Measurements from ENCODE around the gene LRBA.

LRBA gene

GRCh38 chr4:150369434-150370380, 645.4 kb downstream of the LRBA start:
- Histone ChIP-seq H3K27ac (ENCODE audit: low read depth, low read length) (peak overlapping the region; percentile 58), H3K36me3 (ENCODE audit: insufficient read depth, low read length) (no peaks in the 10 kb centered on the region), H3K9me3 (ENCODE audit: low read length) (no peaks in the 10 kb centered on the region), H3K4me3 (ENCODE audit: low read depth in 1 of 2, low read length in 2 of 2) (no peak overlapping the region), H3K27me3 (ENCODE audit: control insufficient read depth in 1 of 2, insufficient read depth in 2 of 2, low read length in 2 of 2) (no peaks in the 10 kb centered on the region), H3K4me1 (ENCODE audit: insufficient read depth, low read length) (peaks cover 20% of the 10 kb centered on the region), H3K9ac (ENCODE audit: low read length) (no peak overlapping the region)

- no peaks in the 10 kb centered on the region for H3K27me3 ChIP-seq (ENCODE audit: control insufficient read depth in 1 of 2, insufficient read depth in 2 of 2, low read length in 2 of 2)
- H3K4me3 ChIP-seq (ENCODE audit: low read depth in 1 of 2, low read length in 2 of 2): no peak overlapping the region
- no peak overlapping the region for H3K9ac ChIP-seq (ENCODE audit: low read length)
- H3K27ac ChIP-seq (ENCODE audit: low read depth, low read length): peak overlapping the region; percentile 60
- H3K9me3 ChIP-seq (ENCODE audit: low read length): no peaks in the 10 kb centered on the region
- H3K36me3 ChIP-seq (ENCODE audit: insufficient read depth, low read length): no peaks in the 10 kb centered on the region
- peaks cover 20% of the 10 kb centered on the region for H3K4me1 ChIP-seq (ENCODE audit: insufficient read depth, low read length)
Observed at GRCh38 chr4:150368667-150369066, 646.4 kb downstream of the LRBA start.

DNA sequence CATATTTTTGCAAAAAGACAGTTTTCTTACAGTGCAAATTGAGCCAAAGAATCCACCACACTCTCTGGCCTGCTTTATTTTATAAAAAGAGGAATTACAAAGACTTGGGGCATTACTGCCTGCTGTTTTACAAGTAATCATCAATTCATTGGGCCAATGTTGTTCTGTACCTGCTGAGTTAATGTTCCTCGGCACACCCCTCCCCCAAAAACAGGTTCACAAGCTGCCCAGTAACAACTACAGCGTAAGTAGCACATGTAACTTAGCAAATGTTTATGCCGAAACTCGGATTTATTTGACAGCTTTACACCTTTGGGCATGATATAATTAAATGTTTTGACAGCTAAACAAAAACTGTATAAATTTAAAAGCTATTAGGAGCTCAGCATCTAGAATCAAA, 647.8 kb downstream of the LRBA start:
- H3K36me3 ChIP-seq (ENCODE audit: insufficient read depth, low read length): no peaks in the 10 kb centered on the region
- H3K27me3 ChIP-seq (ENCODE audit: control insufficient read depth in 1 of 2, insufficient read depth in 2 of 2, low read length in 2 of 2): no peaks in the 10 kb centered on the region
- peaks cover 20% of the 10 kb centered on the region for H3K4me1 ChIP-seq (ENCODE audit: insufficient read depth, low read length)
- no peak overlapping the region for H3K9ac ChIP-seq (ENCODE audit: low read length)
- no peaks in the 10 kb centered on the region for H3K9me3 ChIP-seq (ENCODE audit: low read length)
- peak overlapping the region; percentile 20 for H3K27ac ChIP-seq (ENCODE audit: low read depth, low read length)
- no peak overlapping the region for H3K4me3 ChIP-seq (ENCODE audit: low read depth in 1 of 2, low read length in 2 of 2)

GRCh38 chr4:150366487-150366999, 648.5 kb downstream of the LRBA start:
- H3K9ac ChIP-seq (ENCODE audit: low read length): no peak overlapping the region
- no peaks in the 10 kb centered on the region for H3K36me3 ChIP-seq (ENCODE audit: insufficient read depth, low read length)
- H3K4me1 ChIP-seq (ENCODE audit: insufficient read depth, low read length): peaks cover 20% of the 10 kb centered on the region
- no peak overlapping the region for H3K4me3 ChIP-seq (ENCODE audit: low read depth in 1 of 2, low read length in 2 of 2)
- no peaks in the 10 kb centered on the region for H3K27me3 ChIP-seq (ENCODE audit: control insufficient read depth in 1 of 2, insufficient read depth in 2 of 2, low read length in 2 of 2)
- H3K9me3 ChIP-seq (ENCODE audit: low read length): no peaks in the 10 kb centered on the region
- H3K27ac ChIP-seq (ENCODE audit: low read depth, low read length): peak overlapping the region; percentile 19

DNA sequence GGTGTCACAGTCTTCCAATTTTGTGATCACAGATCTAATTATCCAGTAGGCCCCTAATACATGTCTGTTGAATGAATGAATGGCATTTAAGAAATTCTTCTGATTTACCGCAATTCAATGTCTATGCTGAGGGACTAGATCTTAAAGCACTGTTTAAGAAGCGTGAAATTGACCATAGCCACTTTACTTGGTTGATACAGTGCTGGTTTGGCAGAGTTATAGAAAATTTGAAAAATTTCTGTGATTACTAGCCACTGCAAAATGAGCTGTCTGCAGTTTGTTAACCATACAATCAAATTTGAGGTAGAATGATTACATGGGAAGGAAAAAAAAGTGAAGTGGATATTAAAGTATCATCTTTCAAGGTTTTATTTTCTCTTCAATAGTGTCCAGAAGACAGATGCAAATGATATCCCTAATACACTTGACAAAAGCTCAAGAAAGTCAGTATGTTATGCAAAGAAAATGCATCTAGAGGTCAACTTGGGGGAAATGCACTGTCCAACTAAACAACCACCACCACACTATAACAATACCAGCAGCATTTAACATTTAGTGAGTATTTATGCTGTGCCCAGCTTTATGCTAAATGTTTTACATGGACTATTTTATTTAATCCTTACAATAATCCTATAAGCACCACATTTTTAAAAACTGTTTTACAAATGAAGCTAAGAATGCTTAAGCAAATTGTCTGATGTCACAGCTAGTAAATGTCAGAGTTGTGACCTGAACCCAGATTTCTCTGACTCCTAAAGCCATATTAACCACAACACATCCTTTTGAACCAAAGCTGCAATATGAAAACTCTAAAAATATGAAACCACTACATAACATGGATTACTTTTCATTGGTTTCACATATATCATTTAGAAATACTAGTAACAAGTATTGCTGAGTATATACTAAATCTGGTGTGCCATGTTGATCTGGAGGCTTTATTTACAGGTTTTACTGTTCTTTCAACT, 651.1 kb downstream of the LRBA start:
- Histone ChIP-seq H3K4me3 (ENCODE audit: low read depth in 1 of 2, low read length in 2 of 2) (no peak overlapping the region), H3K27me3 (ENCODE audit: control insufficient read depth in 1 of 2, insufficient read depth in 2 of 2, low read length in 2 of 2) (no peaks in the 10 kb centered on the region), H3K4me1 (ENCODE audit: insufficient read depth, low read length) (peaks cover 12% of the 10 kb centered on the region), H3K9me3 (ENCODE audit: low read length) (no peaks in the 10 kb centered on the region), H3K36me3 (ENCODE audit: insufficient read depth, low read length) (no peaks in the 10 kb centered on the region), H3K27ac (ENCODE audit: low read depth, low read length) (no peak overlapping the region), H3K9ac (ENCODE audit: low read length) (no peak overlapping the region)

- H3K27ac ChIP-seq (ENCODE audit: low read depth, low read length): no peak overlapping the region
- peaks cover 12% of the 10 kb centered on the region for H3K4me1 ChIP-seq (ENCODE audit: insufficient read depth, low read length)
- no peaks in the 10 kb centered on the region for H3K27me3 ChIP-seq (ENCODE audit: control insufficient read depth in 1 of 2, insufficient read depth in 2 of 2, low read length in 2 of 2)
- H3K9ac ChIP-seq (ENCODE audit: low read length): no peak overlapping the region
- no peaks in the 10 kb centered on the region for H3K9me3 ChIP-seq (ENCODE audit: low read length)
- H3K36me3 ChIP-seq (ENCODE audit: insufficient read depth, low read length): no peaks in the 10 kb centered on the region
- H3K4me3 ChIP-seq (ENCODE audit: low read depth in 1 of 2, low read length in 2 of 2): no peak overlapping the region
Observed at GRCh38 chr4:150358691-150359090, 656.4 kb downstream of the LRBA start.

GRCh38 chr4:150357829-150358228, 657.3 kb downstream of the LRBA start:
- no peak overlapping the region for H3K27ac ChIP-seq (ENCODE audit: low read depth, low read length)
- no peak overlapping the region for H3K4me3 ChIP-seq (ENCODE audit: low read depth in 1 of 2, low read length in 2 of 2)
- H3K9ac ChIP-seq (ENCODE audit: low read length): no peak overlapping the region
- no peaks in the 10 kb centered on the region for H3K36me3 ChIP-seq (ENCODE audit: insufficient read depth, low read length)
- no peaks in the 10 kb centered on the region for H3K9me3 ChIP-seq (ENCODE audit: low read length)
- peaks cover 12% of the 10 kb centered on the region for H3K4me1 ChIP-seq (ENCODE audit: insufficient read depth, low read length)
- no peaks in the 10 kb centered on the region for H3K27me3 ChIP-seq (ENCODE audit: control insufficient read depth in 1 of 2, insufficient read depth in 2 of 2, low read length in 2 of 2)

DNA sequence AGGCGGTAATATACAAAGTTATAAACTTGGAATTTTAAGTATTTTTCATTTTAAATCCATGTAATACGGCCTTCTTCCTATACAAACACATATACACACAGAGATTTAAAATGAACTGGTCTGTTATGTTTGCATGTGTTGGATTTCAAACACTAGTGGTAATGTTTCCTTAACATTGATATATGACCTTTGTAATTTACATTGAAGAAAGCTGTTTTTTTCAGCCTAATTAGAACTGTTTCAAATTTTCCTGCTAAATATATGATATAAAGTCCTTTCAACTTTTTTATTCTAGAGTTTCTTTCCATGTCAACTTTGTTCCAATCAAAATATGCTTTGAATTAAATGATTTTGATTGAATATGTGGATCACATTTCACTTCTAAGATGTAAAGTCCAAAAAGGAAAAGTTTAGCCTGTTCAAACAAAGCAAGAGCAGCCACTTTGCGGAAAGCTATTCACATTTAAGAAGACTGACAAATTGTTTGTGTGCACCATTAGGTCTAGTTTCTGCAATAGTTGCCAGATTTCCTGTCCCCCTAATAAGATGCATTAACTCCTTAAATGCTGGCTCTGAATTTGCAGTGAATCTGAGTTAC, 659.1 kb downstream of the LRBA start:
- Histone ChIP-seq H3K4me1 (ENCODE audit: insufficient read depth, low read length) (peaks cover 12% of the 10 kb centered on the region), H3K27ac (ENCODE audit: low read depth, low read length) (no peak overlapping the region), H3K27me3 (ENCODE audit: control insufficient read depth in 1 of 2, insufficient read depth in 2 of 2, low read length in 2 of 2) (no peaks in the 10 kb centered on the region), H3K36me3 (ENCODE audit: insufficient read depth, low read length) (no peaks in the 10 kb centered on the region), H3K4me3 (ENCODE audit: low read depth in 1 of 2, low read length in 2 of 2) (no peak overlapping the region), H3K9ac (ENCODE audit: low read length) (no peak overlapping the region), H3K9me3 (ENCODE audit: low read length) (no peaks in the 10 kb centered on the region)

- Histone ChIP-seq H3K9me3 (ENCODE audit: low read length) (no peaks in the 10 kb centered on the region), H3K4me3 (ENCODE audit: low read depth in 1 of 2, low read length in 2 of 2) (no peak overlapping the region), H3K27me3 (ENCODE audit: control insufficient read depth in 1 of 2, insufficient read depth in 2 of 2, low read length in 2 of 2) (no peaks in the 10 kb centered on the region), H3K9ac (ENCODE audit: low read length) (no peak overlapping the region), H3K27ac (ENCODE audit: low read depth, low read length) (no peak overlapping the region), H3K36me3 (ENCODE audit: insufficient read depth, low read length) (no peaks in the 10 kb centered on the region), H3K4me1 (ENCODE audit: insufficient read depth, low read length) (peaks cover 12% of the 10 kb centered on the region)
Observed at GRCh38 chr4:150355418-150355817, 659.7 kb downstream of the LRBA start.

- H3K36me3 ChIP-seq (ENCODE audit: insufficient read depth, low read length): no peaks in the 10 kb centered on the region
- no peaks in the 10 kb centered on the region for H3K9me3 ChIP-seq (ENCODE audit: low read length)
- no peak overlapping the region for H3K9ac ChIP-seq (ENCODE audit: low read length)
- H3K27ac ChIP-seq (ENCODE audit: low read depth, low read length): no peak overlapping the region
- H3K4me1 ChIP-seq (ENCODE audit: insufficient read depth, low read length): peaks cover 11% of the 10 kb centered on the region
- no peaks in the 10 kb centered on the region for H3K27me3 ChIP-seq (ENCODE audit: control insufficient read depth in 1 of 2, insufficient read depth in 2 of 2, low read length in 2 of 2)
- H3K4me3 ChIP-seq (ENCODE audit: low read depth in 1 of 2, low read length in 2 of 2): no peak overlapping the region
Observed at GRCh38 chr4:150354214-150354796, 660.8 kb downstream of the LRBA start.
